Activated naive CD8-positive, alpha-beta T cell treated with anti-CD3 and anti-CD28 coated beads, Interleukin-2, amount 50 U/mL, for 24 hours (primary cell): ENCODE measurements around the gene ARL17B.
A peak's percentile ranks its signal among the peaks of the same experiment; 100 is the strongest.
"Not testable (repeated sequence)": the region's sequence is repeated elsewhere in the genome, so short reads cannot be mapped to it uniquely, and the experiment has no call there.

Experiments used
- ATAC-seq: fragments of 150-1000 bp; cut with Tn5 transposase; one replicate; pipeline ENCODE4 v1.10.0; 2021
- DNase-seq: peaks from one replicate; pipeline ENCODE4 v3.0.0; 2021
- H3K27ac Mint-ChIP-seq: one replicate; pipeline ENCODE4 v1.8.0; 2021; ENCODE audit warnings: mild to moderate bottlenecking, mixed read lengths
- H3K27me3 Mint-ChIP-seq: one replicate; pipeline ENCODE4 v1.8.0; 2021; ENCODE audit warnings: mixed read lengths
- H3K36me3 Mint-ChIP-seq: one replicate; pipeline ENCODE4 v1.8.0; 2021; ENCODE audit warnings: low read depth, mixed read lengths
- H3K4me1 Mint-ChIP-seq: one replicate; pipeline ENCODE4 v1.8.0; 2021; ENCODE audit warnings: mixed read lengths
- H3K4me3 Mint-ChIP-seq: one replicate; pipeline ENCODE4 v1.8.0; 2021; ENCODE audit warnings: mild to moderate bottlenecking, moderate library complexity, mixed read lengths
- H3K9me3 Mint-ChIP-seq: one replicate; pipeline ENCODE4 v1.8.0; 2021; ENCODE audit warnings: mixed read lengths

The ARL17B gene

DNA sequence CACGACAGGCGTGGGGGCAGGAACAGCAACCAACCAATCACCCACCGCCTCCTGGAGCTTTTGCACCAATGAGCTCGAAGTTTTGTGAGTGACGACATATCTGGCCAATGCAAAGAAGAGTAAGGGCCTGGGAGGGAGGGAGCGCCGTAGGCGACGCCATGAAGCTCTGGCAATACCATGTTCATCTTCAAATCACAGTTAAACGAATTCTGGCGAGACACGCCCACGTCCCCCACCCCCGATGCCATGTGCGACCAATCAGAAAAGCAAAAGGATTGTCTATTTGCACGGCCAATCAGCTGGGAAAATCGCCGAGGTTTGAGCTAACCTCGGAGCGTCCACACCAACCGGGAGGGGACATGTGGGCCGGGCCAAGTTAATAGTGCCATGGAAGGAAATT is at the start of gene ARL17B:
TSS of gene ARL17B (minus strand) at position 12 of the 400 bp plus-strand sequence. CDS start 3,369 bp downstream, outside the sequence.
- not testable (repeated sequence) for H3K9me3 Mint-ChIP-seq, H3K4me3 Mint-ChIP-seq, H3K4me1 Mint-ChIP-seq, H3K27ac Mint-ChIP-seq, H3K27me3 Mint-ChIP-seq, H3K36me3 Mint-ChIP-seq
- ATAC-seq (peak; percentile 99), DNase-seq (peak; percentile 76)

DNA sequence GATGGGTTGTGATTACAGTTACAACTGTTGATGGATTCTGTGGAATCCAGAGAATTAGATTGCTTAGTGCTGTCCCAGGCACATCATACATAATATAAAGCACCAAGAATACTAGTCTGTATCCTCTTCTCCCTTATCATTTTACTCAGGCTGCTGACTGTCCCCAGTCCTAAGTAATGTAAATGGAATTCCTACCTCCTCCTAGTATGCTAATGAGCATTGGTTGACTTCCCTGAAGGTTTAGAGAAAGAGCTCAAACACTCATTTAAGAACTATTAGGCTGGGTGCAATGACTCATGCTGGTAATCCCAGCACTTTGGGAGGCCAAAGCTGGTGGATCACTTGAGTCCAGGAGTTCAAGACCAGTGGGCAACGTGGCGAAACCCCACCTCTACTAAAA is 48.3 kb upstream of the ARL17B start:
- not testable (repeated sequence) for H3K4me1 Mint-ChIP-seq

DNA sequence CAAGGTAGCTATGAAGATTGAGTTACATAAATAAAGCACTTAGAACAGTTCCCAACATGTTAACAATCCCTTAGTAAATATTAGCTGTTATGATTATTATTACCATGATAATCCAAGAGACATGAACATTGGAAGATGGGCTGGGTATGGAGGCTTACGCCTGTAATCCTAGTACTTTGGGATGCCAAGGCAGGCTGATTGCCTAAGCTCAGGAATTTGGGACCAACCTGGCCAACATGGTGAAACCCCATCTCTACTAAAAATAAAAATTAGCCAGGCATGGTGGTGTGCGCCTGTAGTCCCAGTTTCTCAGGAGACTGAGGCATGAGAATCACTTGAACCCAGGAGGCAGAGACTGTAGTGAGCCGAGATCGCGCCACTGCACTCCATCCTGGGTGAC is 45.6 kb upstream of the ARL17B start:
- not testable (repeated sequence) for H3K9me3 Mint-ChIP-seq, H3K27me3 Mint-ChIP-seq, H3K4me1 Mint-ChIP-seq, H3K27ac Mint-ChIP-seq, DNase-seq, H3K36me3 Mint-ChIP-seq, ATAC-seq, H3K4me3 Mint-ChIP-seq

More for the DNA sequence above, 48.3 kb upstream of the ARL17B start:
- not testable (repeated sequence) for H3K27ac Mint-ChIP-seq, H3K4me3 Mint-ChIP-seq, DNase-seq, H3K36me3 Mint-ChIP-seq, H3K27me3 Mint-ChIP-seq, H3K9me3 Mint-ChIP-seq, ATAC-seq

DNA sequence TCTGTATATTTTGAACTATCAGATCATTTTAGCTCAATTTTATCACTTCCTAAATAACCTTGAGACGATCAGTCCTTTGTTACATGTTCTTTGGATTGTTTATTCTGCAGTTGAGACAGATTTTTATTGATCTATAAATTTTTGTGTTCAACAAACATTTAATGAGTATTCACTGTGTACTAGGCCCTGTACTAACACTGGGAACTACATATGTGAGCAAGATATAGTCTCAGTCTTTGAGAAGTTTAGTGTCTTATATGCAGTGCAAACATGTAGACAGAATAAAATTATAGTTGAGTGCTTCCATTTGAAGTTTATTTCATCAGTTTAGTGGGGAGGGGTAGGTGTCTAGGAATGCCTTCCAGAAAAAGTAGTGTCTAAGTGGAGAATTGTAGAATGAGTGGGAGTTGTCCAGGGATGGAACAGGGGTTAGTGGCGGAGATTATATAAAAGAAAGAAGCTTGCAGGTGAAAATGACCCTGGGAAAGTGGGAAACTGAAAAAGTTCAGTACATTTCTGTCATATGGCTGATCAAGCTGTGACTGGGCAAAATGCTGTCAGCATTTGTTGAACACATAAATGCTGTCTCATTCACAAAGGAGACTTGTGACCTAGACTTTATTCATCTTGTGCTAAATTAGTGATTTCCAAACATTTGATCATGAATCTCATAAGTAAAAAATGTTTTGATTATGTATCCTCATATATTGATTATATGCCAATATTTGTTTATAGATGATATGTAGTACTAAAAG is 39.6 kb upstream of the ARL17B start:
- H3K4me1 Mint-ChIP-seq, H3K4me3 Mint-ChIP-seq, DNase-seq, H3K9me3 Mint-ChIP-seq, H3K27ac Mint-ChIP-seq, H3K36me3 Mint-ChIP-seq, H3K27me3 Mint-ChIP-seq, ATAC-seq: not testable (repeated sequence)

DNA sequence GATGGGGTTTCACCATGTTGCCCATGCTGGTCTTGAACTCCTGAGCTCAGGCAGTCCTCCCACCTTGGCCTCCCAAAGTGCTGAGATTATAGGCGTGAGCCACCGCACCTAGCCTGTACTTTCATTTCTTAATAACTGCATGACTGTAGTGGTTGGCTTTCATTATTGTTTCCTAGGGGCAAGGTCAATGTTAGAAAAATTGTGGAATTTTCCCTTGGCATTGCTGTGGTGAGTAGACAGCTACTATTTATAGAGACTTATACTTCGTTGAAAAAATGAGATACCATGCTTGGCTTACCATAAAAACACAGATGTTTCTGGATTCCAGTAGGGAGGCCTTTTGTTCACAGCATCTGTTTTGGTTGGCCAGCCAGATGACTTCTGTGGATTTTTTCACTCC is 39.0 kb upstream of the ARL17B start:
- H3K4me3 Mint-ChIP-seq, H3K27me3 Mint-ChIP-seq, DNase-seq, H3K4me1 Mint-ChIP-seq, H3K27ac Mint-ChIP-seq, H3K36me3 Mint-ChIP-seq, H3K9me3 Mint-ChIP-seq, ATAC-seq: not testable (repeated sequence)

DNA sequence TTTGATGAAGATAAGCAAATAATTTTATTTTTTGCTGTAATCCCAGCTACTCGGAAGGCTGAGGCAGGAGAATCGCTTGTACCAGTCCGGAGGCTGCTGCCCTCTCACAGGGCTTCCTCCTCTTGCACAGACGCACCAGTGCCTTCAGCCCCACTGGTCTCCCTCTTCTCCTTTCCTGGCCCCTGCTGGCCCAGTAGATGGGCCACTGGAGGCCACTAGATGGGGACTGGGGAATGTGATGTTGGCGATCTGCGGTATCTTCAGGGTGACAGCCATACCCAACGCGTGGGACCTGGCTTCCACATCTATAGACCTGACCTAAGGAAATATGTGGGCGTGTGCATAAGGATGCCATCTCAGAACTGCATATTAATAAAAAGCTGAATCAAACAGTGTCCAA is 38.4 kb upstream of the ARL17B start:
- H3K9me3 Mint-ChIP-seq, H3K4me3 Mint-ChIP-seq, H3K27me3 Mint-ChIP-seq, ATAC-seq, DNase-seq, H3K4me1 Mint-ChIP-seq, H3K27ac Mint-ChIP-seq, H3K36me3 Mint-ChIP-seq: not testable (repeated sequence)

DNA sequence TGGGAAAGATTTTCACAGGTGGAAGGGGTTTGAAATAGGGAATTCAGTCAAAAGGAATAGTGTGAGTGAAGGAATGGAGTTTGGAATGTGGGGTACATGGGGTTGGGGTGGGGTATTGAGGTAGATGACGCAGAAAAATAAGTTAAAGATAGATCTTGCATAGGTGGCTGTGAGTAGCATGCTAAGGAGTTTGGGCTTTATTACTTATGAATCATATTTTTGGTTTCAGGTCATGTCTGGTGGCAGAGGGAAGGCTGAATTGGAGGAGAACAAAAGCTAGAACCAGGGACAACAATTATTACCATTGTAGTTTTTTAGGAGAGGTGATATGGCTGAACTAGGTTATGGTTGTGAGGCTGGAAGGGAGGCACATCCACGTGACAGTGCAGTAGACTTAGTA is 34.7 kb upstream of the ARL17B start:
- H3K27ac Mint-ChIP-seq, H3K9me3 Mint-ChIP-seq, H3K4me1 Mint-ChIP-seq, ATAC-seq, H3K4me3 Mint-ChIP-seq, H3K36me3 Mint-ChIP-seq, H3K27me3 Mint-ChIP-seq, DNase-seq: not testable (repeated sequence)

DNA sequence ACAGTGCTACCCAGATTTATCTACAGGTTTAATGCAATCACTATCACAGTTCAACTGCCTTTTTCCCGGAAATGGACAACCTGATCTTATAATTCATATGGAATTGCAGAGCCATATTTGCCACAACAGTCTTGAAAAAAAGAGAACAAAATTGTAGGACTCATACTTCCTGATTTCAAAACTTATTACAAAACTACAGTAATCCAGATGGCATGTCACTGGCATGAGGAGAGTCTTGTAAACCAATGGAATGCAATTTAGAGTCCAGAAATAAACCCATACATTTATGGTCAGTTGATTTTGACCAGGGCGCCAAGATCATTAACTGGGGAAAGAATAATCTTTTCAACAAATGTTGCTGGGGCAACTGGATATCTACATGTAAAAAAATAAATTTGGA is 32.1 kb upstream of the ARL17B start:
- not testable (repeated sequence) for H3K9me3 Mint-ChIP-seq, ATAC-seq, DNase-seq, H3K27ac Mint-ChIP-seq, H3K36me3 Mint-ChIP-seq, H3K4me1 Mint-ChIP-seq, H3K4me3 Mint-ChIP-seq, H3K27me3 Mint-ChIP-seq

DNA sequence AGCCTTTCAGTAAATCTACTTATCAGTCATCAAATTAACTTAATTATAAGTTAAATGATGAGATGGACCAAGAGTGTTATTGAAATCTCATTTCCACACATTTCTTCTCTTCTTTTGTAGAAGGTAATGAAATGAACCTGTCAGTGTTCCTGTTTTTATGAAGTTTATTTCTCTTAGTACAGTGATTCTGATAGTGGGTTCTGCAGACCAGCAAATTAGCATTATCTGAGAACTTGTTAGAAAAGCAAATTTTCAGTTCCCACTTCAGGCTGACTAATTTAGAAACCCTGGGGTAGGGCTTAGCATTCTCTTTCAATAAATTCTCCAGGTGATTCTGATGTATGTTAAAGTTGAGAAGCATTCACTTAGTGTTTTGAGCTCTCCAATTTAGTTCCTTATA is 23.9 kb upstream of the ARL17B start:
- not testable (repeated sequence) for H3K27ac Mint-ChIP-seq, H3K4me3 Mint-ChIP-seq, ATAC-seq, H3K27me3 Mint-ChIP-seq, H3K9me3 Mint-ChIP-seq, H3K4me1 Mint-ChIP-seq, H3K36me3 Mint-ChIP-seq, DNase-seq

DNA sequence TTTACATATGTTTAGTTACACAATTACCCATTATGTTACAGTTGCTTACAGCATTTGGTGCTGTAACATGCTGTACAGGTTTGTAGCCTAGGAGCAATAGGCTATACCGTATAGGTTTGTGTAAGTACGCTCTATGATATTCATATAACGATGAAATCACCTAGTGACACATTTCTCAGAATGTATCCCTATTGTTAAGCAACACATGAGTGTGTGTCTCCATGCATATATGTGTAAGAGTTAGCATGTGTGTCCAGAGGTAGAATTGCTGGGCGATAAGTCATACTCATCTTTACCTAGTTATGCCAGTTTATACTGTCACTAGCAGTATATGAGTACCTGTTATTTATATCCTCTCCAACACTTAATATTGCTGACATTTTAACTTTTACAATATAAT is 21.6 kb upstream of the ARL17B start:
- DNase-seq, H3K27me3 Mint-ChIP-seq, H3K9me3 Mint-ChIP-seq, H3K27ac Mint-ChIP-seq, H3K36me3 Mint-ChIP-seq, H3K4me3 Mint-ChIP-seq, H3K4me1 Mint-ChIP-seq: not testable (repeated sequence)
- ATAC-seq = peak; percentile 84

DNA sequence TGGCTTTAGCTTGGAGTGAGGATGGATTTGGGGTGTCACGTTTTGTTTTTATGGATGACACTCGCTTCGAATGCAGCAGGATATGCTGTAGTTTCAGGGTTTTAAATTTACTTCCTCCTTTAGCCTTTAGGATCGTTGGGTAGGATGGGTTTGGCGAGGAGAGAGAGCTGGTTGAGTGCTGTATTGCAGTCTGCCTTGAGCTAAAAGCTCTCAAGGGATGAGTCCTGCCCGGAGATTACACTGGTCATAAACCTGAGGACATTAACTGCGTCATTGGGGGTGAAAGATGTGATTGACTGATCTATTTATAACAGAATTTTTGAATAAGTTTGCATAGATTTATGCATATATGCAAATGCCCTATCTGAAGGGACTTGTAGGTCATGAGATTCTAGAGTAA is 11.9 kb upstream of the ARL17B start:
- not testable (repeated sequence) for H3K27me3 Mint-ChIP-seq, H3K27ac Mint-ChIP-seq, H3K9me3 Mint-ChIP-seq

DNA sequence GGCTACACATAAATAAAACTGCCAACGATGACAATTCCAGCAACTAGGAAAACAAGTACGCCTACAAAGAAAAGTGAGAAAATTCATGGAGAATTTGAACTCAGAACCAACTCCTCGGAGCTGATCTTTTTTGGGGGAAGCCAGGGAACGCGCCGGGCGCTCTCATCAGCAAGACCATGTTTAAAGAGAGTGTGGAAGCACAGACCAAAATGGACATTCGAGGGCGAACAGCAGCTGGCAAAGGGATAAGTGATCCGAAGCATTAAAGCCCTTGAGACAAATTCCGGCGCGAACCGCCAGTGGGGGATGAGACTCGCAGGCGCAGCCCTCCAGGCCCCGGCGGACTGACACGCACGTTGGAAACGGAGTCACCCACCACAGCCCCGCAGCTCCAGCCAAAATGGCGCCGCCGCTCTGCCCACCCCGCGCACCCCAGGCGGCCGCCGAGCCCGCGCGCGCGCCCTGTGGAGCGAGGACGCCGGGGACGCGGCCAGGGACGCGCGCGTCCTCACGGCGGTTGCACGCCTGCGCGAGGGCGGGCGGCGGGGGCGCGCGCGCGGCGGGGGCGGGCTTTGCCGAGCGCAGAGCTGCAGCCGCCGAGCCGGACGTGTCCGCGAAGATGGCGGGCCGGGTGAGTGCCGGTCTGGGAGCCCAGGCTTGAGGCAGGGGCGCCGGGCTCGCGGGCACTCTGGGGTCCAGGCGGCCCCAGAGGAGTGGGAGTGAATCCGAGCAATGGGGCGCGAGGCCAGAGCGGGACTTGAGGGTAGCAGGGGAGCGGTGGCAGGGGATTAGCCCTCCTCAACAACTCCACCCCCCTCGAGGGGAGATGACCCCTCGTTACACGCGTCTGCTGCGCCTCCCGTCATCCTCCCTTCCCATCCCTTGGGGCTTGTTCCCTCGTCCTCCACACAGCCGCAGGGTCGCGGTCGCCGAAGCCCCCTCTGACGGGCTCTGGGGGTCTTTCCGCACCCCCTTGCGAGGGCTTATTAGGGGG is 11.0 kb upstream of the ARL17B start:
- H3K27me3 Mint-ChIP-seq, H3K4me3 Mint-ChIP-seq, H3K27ac Mint-ChIP-seq, H3K9me3 Mint-ChIP-seq, H3K4me1 Mint-ChIP-seq, H3K36me3 Mint-ChIP-seq, DNase-seq: not testable (repeated sequence)
- ATAC-seq = peak; percentile 80

More for the DNA sequence above, 11.9 kb upstream of the ARL17B start:
- peak; percentile 66 for ATAC-seq
- DNase-seq, H3K36me3 Mint-ChIP-seq, H3K4me1 Mint-ChIP-seq, H3K4me3 Mint-ChIP-seq: not testable (repeated sequence)

DNA sequence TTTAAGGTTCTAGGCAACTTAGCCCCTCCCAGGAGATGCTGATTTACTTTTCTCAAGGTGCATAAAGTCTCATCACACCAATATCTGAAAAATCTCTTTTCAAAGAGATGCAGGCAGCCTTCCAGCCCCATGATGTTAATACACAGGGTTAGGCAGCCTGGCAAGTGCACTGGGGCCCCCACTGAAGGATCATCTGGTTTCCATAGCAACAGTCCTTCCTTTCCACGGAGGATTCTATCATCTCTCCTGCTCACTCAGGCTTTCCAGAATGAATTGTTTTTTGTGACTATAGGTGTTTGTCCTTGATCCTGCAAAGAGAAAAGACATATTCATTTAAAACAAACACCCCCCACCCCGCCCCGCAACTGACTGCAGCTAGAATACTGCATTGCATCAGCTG is 6.0 kb upstream of the ARL17B start:
- ATAC-seq, H3K4me3 Mint-ChIP-seq, DNase-seq, H3K4me1 Mint-ChIP-seq, H3K27me3 Mint-ChIP-seq, H3K9me3 Mint-ChIP-seq, H3K36me3 Mint-ChIP-seq, H3K27ac Mint-ChIP-seq: not testable (repeated sequence)

DNA sequence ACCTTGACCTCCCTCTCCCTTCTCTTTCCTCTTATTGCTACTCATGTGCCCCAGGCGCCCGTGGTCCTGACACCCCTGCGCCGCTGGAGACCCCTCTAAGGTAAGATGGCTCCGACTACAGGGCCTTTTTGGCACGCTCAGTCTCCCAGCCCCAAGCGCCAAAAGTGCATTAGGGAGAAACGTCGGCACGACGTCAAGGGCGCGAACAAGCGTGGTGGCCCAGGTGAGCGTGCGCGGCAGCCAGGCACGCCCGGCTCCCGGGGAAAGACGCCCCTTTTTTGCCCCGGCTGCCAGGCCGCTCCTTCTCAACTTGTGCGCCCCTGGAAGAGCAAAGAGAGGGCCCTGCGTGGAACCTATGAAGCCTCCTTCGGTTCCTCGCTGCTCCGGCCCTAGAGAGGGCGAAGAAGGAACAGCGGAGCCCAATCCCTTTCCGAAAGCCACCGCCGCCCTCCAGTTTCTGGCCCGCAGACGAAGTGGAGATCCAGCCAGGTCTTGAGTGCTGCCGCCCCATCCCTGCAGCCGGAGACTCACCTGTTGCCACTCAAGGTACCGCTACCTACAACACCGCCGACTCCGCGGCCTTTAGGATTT is 326 bp downstream of the ARL17B start:
- H3K4me1 Mint-ChIP-seq, H3K36me3 Mint-ChIP-seq, DNase-seq, H3K4me3 Mint-ChIP-seq, H3K27ac Mint-ChIP-seq, H3K27me3 Mint-ChIP-seq, H3K9me3 Mint-ChIP-seq: not testable (repeated sequence)
- peak; percentile 59 for ATAC-seq

DNA sequence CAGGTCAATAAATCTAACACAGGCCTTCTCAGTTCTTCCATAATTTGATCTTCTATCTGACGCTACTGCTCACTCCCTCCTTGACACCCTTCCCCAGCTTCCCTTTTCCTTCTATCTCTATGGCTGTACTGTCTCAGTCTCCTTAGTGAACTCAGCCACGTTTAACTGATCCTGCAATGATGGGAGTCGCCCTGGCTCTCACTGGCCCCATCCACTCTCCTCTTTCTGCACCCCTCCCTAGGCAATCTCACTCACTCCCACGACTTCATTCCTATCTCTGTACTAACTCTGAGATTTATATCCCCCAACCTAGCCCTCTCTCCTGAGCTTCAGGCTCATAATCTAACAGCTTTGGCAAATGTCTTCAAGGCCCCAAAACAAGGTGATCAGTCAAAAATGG is 7.7 kb downstream of the ARL17B start:
- H3K9me3 Mint-ChIP-seq, H3K27ac Mint-ChIP-seq, H3K4me3 Mint-ChIP-seq, H3K4me1 Mint-ChIP-seq, DNase-seq, H3K27me3 Mint-ChIP-seq, ATAC-seq, H3K36me3 Mint-ChIP-seq: not testable (repeated sequence)
